Measurements from ENCODE around the gene BCDIN3D. TPM values are rescaled to one million over a fixed set of nuclear protein-coding genes. Genes with fewer than 3 reads are reported as not detected.

BCDIN3D gene
- total and polyA plus RNA-seq, 11 donors = 1.6 to 3.9 (median 2.3) TPM

- no peaks in the 10 kb centered on the region for H3K9me3 ChIP-seq
- WGBS, 4 donors = 71 to 77% (median 74%) methylated on average over 5 of the region's 5 CpGs
- intact Hi-C loops (cut with DNase I) = no loop called here
- H3K4me1 ChIP-seq = peaks cover 0 to 68% (median 46%) of the 10 kb centered on the region in 12 donors
- no peak overlapping the region for H3K4me3 ChIP-seq
- H3K27ac ChIP-seq = peak overlapping the region in 3 of 12 donors; percentile 19 to 80 (median 31)
- DNase-seq = no peak
- TF ChIP-seq CTCF (IDR thresholded peaks at IDR 0.05) (no peak), POLR2A (IDR thresholded peaks at IDR 0.05) (no peak)
- H3K36me3 ChIP-seq = peaks cover 0 to 11% (median 4%) of the 10 kb centered on the region in 9 donors
- ATAC-seq = no peak
- H3K27me3 ChIP-seq = no peaks in the 10 kb centered on the region
These were observed 31.8 kb downstream of the BCDIN3D start for GRCh38 chr12:49811136-49811535.

GRCh38 chr12:49809906-49810389 lies 33.0 kb downstream of the BCDIN3D start:
- peak overlapping the region in 2 of 12 donors; percentile 20 to 32 for H3K4me3 ChIP-seq
- peak in 3 of 4 donors; percentile 9 to 18 (median 12) for ATAC-seq
- H3K27ac ChIP-seq = peak overlapping the region; percentile 38 to 93 (median 80)

GRCh38 chr12:49809381-49809905 lies 33.5 kb downstream of the BCDIN3D start:
- Histone ChIP-seq H3K27ac (peak overlapping the region; percentile 38 to 93 (median 80)), H3K9me3 (no peaks in the 10 kb centered on the region), H3K4me3 (peak overlapping the region in 5 of 12 donors; percentile 13 to 33 (median 20)), H3K36me3 (peaks cover under 1 to 26% (median 17%) of the 10 kb centered on the region in 9 donors), H3K4me1 (peaks cover 0 to 61% (median 45%) of the 10 kb centered on the region in 12 donors), H3K27me3 (no peaks in the 10 kb centered on the region)
- intact Hi-C loops (cut with DNase I) = no loop called here
- ATAC-seq (peak; percentile 32 to 66 (median 60)), DNase-seq (peak in 2 of 5 donors; percentile 68 to 75)
- WGBS, 4 donors = 27 to 56% (median 31%) methylated on average over 4 of the region's 4 CpGs
- TF ChIP-seq CTCF (IDR thresholded peaks at IDR 0.05) (no peak), POLR2A (IDR thresholded peaks at IDR 0.05) (no peak)

More at GRCh38 chr12:49809906-49810389, 33.0 kb downstream of the BCDIN3D start:
- H3K27me3 ChIP-seq = no peaks in the 10 kb centered on the region
- no peaks in the 10 kb centered on the region for H3K9me3 ChIP-seq
- no peak for DNase-seq
- intact Hi-C loops (cut with DNase I) = no loop called here
- WGBS, 4 donors = 18 to 25% (median 21%) methylated on average over 4 to 9 of the region's 9 CpGs
- H3K36me3 ChIP-seq = peaks cover 0 to 21% (median 11%) of the 10 kb centered on the region in 9 donors
- no peak for TF ChIP-seq POLR2A (IDR thresholded peaks at IDR 0.05)
- H3K4me1 ChIP-seq = peaks cover 0 to 61% (median 45%) of the 10 kb centered on the region in 12 donors

- Histone ChIP-seq H3K4me1 (peaks cover 0 to 61% (median 45%) of the 10 kb centered on the region in 12 donors), H3K36me3 (peaks cover 2 to 30% (median 20%) of the 10 kb centered on the region in 9 donors), H3K27me3 (no peaks in the 10 kb centered on the region), H3K9me3 (no peaks in the 10 kb centered on the region), H3K27ac (peak overlapping the region; percentile 38 to 93 (median 80)), H3K4me3 (peak overlapping the region in 5 of 12 donors; percentile 13 to 33 (median 20))
- intact Hi-C loops (cut with DNase I) = no loop called here
- no peak for TF ChIP-seq CTCF (IDR thresholded peaks at IDR 0.05)
- TF ChIP-seq POLR2A (IDR thresholded peaks at IDR 0.05) = no peak
- DNase-seq (peak; percentile 51 to 88 (median 82)), ATAC-seq (peak; percentile 60 to 80 (median 74))
- WGBS, 4 donors = 36 to 54% (median 46%) methylated on average over 12 to 14 of the region's 14 CpGs
These were observed 34.1 kb downstream of the BCDIN3D start for GRCh38 chr12:49808686-49809380.

Measured in heart left ventricle (tissue), 16 donors.